ENCODE data around the gene ANKRD24.
"Not testable (repeated sequence)": the region's sequence is repeated elsewhere in the genome, so short reads cannot be mapped to it uniquely, and the experiment has no call there.

The ANKRD24 gene

DNA sequence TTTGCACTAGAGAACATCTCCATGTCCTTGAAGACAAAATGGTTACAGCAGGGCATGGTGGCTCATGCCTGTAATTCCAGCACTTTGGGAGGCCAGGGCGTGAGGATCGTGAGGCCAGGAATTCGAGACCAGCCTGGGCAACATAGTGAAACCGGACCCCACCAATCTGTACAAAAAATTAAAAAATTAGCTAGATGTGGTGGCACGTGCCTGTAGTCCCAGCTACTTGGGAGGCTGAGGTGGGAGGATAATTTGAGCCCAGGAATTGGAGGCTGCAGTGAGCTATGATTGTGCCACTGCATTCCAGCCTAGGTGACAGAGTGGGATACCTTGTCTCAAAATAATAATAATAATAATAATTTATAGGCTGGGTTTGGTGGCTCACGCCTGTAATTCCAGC, 47.7 kb downstream of the ANKRD24 start:
- not testable (repeated sequence) for DNase-seq (ENCODE audit: low spot score)

DNA sequence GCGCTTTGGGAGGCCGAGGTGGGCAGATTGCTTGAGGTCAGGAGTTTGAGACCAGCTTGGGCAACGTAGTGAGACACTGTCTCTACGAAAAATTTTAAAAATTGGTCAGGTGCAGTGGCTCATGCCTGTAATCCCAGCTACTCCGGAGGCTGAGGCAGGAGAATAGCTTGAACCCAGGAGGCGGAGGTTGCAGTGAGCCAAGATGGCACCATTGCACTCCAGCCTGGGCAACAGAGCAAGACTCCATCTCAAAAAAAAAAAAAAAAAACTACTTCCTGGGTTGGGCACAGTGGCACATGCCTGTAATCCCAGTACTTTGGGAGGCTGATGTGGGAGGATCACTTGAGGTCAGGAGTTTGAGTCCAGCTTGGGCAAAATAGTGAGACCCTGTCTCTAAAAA, 49.0 kb downstream of the ANKRD24 start:
- DNase-seq (ENCODE audit: low spot score): not testable (repeated sequence)

DNA sequence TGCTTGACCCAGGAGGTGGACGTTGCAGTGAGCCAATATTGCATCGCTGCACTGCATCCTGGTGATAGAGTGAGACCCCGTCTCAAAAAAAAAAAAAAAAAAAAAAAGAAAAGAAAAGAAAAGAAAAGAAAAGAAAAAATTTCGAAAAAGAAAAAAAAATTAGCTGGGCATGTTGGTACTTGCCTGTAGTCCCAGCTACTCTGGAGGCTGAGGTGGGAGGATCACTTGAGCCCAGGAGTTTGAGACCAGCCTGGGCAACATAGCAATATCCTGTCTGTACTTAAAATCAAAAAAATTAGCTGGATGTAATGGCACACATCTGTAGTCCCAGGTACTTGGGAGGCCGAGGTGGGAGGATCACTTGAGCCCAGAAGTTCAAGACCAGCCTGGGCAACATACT, 49.6 kb downstream of the ANKRD24 start:
- DNase-seq (ENCODE audit: low spot score): not testable (repeated sequence)

GRCh38 chr19:4232614-4233281, 50.3 kb downstream of the ANKRD24 start:
- no peak for DNase-seq (ENCODE audit: low spot score)

- DNase-seq (ENCODE audit: low spot score): no peak
These were observed 50.9 kb downstream of the ANKRD24 start for GRCh38 chr19:4233282-4233853.

GRCh38 chr19:4234142-4234861, 51.8 kb downstream of the ANKRD24 start:
- no peak for DNase-seq (ENCODE audit: low spot score)

GRCh38 chr19:4234862-4235201, 52.3 kb downstream of the ANKRD24 start:
- no peak for DNase-seq (ENCODE audit: low spot score)

- DNase-seq (ENCODE audit: low spot score): not testable (repeated sequence)
These were observed 55.0 kb downstream of the ANKRD24 start for GRCh38 chr19:4237510-4237909.

- no peak for DNase-seq (ENCODE audit: low spot score)
These were observed 56.3 kb downstream of the ANKRD24 start for GRCh38 chr19:4238831-4239230.

GRCh38 chr19:4241824-4242430, 59.4 kb downstream of the ANKRD24 start:
- DNase-seq (ENCODE audit: low spot score): no peak

- DNase-seq (ENCODE audit: low spot score): not testable (repeated sequence)
These were observed 63.4 kb downstream of the ANKRD24 start for GRCh38 chr19:4245938-4246337.

GRCh38 chr19:4246767-4247593, 64.5 kb downstream of the ANKRD24 start, which contains the start of gene YJU2:
YJU2 (plus strand) TSS chr19:4247080; CDS start chr19:4247147, 67 bp downstream.
- DNase-seq (ENCODE audit: low spot score): peak; percentile 99

GRCh38 chr19:4256563-4256962, 74.1 kb downstream of the ANKRD24 start:
- no peak for DNase-seq (ENCODE audit: low spot score)

DNA sequence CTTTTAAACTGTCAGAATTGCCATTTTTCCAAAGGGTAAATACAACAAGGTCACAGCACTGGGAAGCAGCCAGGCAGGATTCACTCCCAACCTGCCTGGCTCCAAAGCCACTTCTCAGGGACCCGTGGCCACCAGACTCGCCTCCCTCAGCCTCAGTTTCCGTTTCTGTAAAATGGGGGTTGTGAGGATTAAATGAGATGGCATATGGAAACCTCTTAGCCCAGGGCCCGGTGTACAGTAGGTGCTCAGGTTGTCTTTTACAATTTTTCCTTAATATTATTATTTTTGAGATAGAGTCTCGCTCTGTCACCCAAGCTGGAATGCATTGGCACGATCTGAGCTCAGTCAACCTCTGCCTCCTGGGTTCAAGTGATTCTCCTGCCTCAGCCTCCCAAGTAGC, 74.5 kb downstream of the ANKRD24 start:
- no peak for DNase-seq (ENCODE audit: low spot score)

DNA sequence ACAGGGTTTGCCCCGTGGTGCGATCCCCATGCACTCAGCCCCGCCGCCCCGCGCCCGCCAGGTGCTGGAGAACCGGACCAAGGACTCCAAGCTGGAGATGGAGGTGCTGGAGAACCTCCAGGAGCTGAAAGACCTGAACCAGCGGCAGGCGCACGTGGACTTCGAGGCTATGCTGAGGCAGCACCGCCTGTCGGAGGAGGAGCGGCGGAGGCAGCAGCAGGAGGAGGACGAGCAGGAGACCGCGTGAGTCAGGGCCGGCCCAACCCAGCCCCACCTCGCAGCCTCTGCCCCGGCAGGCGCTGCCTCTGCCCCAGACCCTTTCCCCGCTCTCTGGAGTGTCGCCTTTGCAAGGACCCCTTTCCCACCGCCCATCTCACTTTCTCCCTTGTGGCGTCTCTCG, 75.7 kb downstream of the ANKRD24 start:
- DNase-seq (ENCODE audit: low spot score): no peak

DNA sequence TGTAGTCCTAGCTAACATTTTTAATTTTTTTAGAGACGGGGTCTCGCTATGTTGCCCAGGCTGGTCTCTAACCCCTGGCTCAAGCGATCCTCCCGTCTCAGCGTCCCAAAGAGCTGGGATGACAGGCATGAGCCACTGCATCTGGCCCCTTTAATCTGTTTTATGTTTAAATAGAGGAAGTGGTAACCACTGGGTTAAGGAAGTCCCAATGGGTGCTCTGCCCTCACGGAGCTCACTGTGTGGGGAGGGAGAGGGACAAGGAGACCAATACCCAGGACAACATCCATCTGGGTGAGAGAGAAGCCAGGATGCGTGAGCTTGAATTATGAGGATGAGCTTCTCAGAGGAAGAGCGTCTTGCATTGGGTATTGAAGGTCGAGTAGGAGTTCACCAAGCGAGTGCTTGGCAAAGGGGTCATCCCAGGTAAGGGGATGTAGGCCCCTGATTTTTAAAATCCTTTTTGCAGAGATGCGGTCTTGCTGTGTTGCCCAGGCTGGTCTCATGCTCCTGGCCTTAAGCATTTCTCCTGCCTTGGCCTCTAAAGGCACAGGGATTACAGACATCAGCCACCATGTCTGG, 78.2 kb downstream of the ANKRD24 start:
- no peak for DNase-seq (ENCODE audit: low spot score)

GRCh38 chr19:4264812-4265211, 82.3 kb downstream of the ANKRD24 start:
- DNase-seq (ENCODE audit: low spot score): no peak

DNA sequence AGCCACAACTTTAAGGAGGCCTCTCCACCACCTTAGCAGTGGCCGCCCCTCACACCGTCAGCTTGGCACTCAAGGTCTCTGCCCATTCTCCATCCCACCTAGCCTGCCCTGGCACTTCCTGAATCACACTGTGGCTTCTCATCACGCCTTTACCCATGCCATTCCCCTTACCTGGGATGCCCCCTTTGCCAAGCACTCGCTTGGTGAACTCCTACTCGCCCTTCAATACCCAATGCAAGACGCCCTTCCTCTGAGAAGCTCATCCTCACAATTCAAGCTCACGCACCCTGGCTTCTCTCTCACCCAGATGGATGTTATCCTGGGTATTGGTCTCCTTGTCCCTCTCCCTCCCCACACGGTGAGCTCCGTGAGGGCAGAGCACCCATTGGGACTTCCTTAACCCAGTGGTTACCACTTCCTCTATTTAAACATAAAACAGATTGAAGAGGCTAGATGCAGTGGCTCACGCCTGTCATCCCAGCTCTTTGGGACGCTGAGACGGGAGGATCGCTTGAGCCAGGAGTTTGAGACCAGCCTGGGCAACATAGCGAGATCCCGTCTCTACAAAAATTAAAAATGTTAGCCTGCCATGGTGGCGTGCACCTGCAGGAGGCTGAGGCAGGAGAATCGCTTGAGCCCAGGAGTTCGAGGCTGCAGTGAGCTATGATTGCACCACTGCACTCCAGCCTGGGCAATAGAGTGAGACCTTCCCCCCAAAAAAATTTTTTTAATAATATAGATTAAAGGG, 83.9 kb downstream of the ANKRD24 start:
- DNase-seq (ENCODE audit: low spot score): no peak

DNA sequence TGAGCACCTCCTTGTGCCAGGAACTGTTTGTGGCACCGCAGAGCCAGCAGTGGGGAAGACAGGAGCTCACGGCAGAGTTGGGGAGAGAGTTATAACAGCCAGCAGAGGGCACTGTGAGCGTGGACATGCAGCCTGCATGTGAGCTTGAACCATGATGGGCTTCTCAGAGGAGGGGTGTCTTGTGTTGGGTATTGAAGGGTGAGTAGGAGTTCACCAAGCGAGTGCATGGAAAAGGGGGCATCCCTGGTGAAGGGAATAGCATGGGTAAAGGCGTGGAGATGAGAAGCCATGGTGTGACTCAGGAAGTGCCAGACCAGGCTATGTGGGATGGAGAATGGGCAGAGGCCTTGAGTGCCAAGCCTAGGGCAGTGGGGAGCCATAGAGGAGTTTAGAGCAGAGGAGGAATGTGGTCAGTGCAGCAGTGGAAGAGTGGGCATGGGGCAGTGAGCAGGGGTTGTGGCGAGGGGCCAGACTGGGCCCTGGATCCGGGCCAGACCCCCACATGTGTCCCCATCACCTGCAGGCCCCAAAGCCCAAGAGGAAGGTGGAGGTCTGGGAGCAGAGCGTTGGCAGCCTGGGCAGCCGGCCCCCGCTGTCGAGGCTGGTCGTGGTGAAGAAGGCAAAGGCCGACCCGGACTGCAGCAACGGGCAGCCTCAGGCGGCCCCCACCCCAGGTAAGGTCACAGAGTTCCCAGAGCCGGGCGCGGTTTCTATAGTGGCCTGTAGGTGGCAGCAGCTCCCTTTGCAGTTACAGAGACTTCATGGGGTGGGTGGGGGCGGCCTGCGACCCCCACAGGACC, 84.8 kb downstream of the ANKRD24 start:
- DNase-seq (ENCODE audit: low spot score): peak; percentile 80
